ENCODE data around the gene POLR2J2. TPM values are rescaled to one million over a fixed set of nuclear protein-coding genes. Genes with fewer than 3 reads are reported as not detected.
A peak's percentile ranks its signal among the peaks of the same experiment; 100 is the strongest.
"Not testable (repeated sequence)": the region's sequence is repeated elsewhere in the genome, so short reads cannot be mapped to it uniquely, and the experiment has no call there.

The POLR2J2 gene
- 20.6 TPM for total RNA-seq

DNA sequence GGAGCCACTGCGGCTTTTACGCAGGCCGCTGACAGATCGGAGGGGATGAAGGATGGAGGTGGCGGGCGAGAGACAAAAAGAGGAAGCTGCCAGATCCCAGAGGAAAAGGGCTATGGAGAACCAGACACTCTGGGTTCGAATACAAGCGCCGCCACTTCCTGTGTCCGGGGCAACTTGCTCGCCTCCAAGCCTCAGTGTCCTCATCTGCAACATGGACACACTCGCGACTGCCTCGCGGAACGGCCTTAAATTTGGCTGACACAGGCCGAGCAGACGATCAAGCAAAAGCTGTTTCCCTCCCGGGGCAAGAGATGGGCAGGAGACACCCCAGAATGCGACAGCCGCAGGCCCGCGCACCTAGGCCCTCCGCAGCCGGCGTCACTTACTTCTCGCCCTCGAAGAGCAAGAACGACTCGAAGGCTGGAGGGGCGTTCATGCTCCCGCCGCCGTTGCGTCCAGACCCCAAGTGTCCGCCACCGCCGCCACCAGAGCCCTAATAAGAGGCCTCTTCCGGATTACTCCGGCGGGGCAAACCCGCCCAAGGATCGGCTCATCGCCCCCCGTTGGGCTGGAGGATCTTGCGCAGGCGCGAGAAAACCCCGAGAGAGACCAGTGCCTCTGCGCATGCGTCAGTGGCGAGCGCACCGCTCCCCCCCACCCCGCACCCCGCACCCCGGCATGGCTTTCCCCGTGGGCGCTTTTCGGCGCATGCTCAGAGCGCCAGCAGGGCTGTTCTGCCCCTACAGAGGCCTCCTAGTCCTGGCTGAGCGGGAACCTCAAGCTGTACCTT lies at the start of gene POLR2J2:
Gene POLR2J2, minus strand, starts transcription at position 498 of the 790 bp plus-strand sequence. Its CDS starts 62 bp downstream, at position 436.
- intact Hi-C loops (cut with DNase I); DNase-seq (ENCODE audit: low spot score): not testable (repeated sequence)
- peak; percentile 83 for ATAC-seq

DNA sequence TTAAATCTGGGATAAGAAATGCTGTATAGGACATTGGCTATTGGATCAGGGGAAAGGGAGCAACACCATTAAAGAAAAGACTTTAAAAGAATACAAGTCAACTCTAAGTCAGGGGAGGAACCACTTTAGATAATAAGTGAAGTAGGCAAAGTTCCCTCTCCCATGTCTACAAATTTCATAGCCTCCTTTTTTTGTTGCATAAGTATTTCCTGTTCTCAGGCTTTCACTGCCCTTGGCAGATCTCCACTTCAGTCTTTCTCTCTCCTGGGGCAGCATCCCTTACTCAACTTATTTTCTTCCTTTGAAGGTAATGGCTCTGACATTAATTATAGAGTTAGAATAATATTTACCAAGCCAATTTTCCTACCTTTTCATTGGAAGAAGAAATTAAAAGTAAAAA lies 47.0 kb upstream of the POLR2J2 start:
- DNase-seq (ENCODE audit: low spot score); ATAC-seq; intact Hi-C loops (cut with DNase I): not testable (repeated sequence)

DNA sequence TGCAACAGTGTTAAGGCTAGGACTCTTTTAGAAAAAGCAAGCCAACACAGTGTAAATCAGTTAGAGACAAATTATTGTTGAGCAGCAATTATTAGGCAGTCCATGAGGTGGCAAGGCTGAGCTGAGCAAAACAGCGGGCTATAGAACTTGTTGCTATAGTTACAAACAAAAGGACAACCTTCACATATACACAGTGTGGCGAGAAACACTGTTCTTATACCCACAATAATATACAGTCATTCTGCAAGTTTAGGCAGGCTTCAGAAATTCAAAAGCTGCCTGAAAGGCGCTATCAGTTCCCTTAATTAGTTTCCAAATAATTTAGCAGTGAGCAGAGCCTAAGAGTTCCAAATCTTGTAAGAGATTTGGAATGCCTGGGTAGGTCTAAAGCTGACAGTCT lies 44.3 kb upstream of the POLR2J2 start:
- DNase-seq (ENCODE audit: low spot score); intact Hi-C loops (cut with DNase I); ATAC-seq: not testable (repeated sequence)

DNA sequence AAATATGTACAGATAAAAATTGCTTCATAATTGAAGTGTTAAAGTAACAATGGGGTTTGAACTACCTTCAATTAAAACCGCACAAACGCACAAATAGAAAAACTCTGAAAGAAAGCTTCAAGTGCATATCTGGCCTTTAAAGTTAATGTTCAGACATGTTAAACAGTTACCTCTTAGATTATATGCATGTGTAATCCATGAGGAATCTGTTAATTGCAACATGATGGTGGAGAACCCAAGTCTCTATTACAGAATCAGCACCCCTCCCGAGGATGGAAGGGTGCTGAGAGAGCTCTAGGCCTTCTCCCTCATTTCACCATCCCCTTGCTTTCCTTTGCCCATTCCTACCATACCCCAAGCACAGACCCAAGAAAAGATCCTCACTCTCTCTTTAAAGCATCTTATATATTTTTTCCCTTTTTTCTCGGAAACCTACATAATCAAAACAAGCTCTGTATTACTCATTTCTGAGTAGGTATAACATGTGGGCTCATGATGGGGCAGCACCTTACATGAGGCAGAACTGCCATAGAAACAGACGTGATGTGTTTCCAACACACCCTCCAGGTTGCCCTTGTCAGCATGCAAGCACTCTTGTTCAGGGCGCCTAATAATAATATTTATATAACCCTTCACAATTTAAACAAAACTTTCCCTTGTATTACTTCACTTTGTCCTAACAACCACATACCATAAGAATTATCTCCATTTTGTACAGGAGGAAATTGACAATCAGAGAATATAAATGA lies 43.5 kb upstream of the POLR2J2 start:
- ATAC-seq; DNase-seq (ENCODE audit: low spot score); intact Hi-C loops (cut with DNase I): not testable (repeated sequence)

DNA sequence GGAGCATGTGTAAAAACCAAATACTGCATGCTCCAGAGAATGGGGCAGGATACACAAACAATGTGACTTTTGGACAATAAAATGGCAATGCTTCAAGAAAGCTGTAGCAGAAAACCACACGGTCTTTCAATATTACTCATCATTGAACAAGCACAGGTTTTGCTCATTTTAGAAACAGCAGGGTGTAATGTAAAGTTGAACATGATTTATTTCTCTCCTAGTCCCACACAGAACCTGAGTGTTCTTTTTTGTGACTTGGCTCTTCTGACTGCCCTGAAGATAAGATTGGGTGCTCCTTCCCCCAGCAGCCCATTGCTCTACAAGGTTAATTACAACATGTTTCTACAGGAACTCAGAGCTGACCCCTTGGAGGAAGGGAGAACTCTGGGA lies 42.2 kb upstream of the POLR2J2 start:
- DNase-seq (ENCODE audit: low spot score); ATAC-seq; intact Hi-C loops (cut with DNase I): not testable (repeated sequence)

DNA sequence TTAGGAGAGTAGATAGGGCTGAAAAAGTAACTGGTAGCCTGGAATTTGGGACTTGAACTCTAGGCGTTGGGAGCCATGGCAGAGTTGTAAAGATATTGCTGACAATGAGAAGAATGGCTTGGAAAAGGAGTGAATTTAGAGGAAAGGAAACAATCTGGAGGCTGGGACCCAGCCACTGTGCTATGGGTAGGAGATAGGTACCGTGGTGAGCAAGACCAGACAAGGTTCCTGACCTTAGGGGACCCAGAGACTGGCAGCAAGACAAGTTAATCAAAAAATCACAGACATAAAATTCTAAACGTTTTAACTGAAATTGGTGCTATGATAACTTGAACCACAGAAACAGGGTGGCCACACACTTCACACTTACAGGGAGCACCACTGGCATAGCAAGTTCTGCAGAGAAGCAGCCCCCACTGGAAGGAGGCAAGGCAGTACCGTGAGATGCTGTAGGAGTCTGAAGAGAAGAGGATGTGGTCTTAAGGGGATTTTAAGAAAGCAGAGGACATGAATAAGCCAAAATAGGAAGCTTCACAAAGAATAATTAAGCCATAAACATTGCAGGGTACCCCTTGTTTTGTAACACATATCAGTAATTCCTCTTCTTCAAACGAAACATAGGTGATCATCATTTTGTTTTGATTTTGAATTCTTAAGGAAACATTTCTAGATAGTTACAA lies 41.7 kb upstream of the POLR2J2 start:
- DNase-seq (ENCODE audit: low spot score); ATAC-seq; intact Hi-C loops (cut with DNase I): not testable (repeated sequence)

DNA sequence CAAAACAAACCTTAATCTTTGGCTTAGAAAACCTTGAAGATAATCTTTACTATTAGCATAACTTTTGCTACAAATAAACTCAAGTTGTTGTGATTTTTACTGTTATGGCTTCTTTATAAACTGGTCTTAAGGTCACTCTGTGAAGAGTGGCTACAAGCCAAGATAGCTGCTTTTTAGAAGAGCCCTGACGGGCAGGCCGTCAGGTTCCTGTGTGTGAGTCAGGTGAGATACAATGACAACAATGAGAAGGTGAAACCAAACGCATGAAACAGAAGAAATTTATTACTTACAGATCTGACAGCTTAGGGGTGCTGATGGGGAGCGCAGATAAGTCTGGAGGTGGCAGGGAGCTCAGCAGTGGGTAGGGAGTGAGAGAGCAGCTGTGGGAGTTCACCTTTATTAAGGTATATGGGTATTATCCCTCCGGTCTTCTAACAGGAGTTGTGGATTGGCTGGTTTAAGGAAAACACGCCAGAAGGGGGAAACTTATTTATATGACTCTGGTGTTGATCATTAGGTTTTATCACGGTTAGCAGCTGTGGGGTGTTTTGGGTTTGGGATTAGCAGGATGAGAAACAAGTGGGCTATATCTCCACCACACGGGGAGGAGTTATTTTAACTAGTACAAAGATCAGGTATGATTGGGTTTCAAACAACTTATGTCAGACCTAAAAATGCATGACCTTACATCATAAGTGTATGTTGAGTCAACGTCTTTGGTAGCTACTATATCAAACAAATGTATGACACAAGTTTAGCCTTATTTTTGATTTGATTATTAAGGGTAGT lies 27.7 kb upstream of the POLR2J2 start:
- intact Hi-C loops (cut with DNase I); DNase-seq (ENCODE audit: low spot score); ATAC-seq: not testable (repeated sequence)

DNA sequence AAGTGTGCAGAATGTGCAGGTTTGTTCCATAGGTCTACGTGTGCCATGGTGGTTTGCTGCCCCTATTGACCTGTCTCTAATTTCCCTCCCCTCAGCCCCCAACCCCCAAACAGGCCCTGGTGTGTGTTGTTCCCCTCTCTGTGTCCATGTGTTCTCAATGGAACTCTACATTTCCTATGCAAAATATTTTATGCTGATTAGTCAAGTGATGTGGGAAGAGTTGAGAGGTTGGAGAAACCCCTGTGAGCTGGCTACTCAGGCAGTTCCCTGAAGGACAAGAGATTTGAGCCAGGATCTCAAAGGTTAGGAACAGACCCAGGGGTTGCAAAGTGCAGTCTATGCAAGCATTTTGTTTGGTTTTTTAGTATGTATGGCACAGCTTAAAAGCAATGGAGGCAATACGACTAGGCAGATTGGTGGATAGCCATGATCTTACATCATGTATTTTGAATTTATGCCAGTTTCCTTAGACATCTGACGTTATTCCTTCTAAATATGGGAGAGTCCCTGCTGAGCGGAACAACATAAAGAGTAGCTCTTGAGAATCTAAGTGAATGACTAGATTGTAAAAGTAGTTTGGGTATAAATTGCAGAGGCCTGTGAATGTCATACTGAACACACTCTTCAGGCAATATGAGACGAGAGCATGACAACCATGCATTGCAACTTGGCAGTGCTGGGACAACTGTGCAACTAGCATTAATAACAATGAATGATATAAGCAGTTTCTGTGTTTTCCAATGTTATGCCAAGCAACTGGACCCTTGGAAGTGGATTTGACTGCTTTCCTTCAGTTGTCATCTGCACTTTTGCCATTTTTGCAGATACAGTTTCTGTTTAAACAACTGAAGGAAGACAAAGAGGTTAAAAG lies 26.4 kb upstream of the POLR2J2 start:
- ATAC-seq; DNase-seq (ENCODE audit: low spot score); intact Hi-C loops (cut with DNase I): not testable (repeated sequence)

DNA sequence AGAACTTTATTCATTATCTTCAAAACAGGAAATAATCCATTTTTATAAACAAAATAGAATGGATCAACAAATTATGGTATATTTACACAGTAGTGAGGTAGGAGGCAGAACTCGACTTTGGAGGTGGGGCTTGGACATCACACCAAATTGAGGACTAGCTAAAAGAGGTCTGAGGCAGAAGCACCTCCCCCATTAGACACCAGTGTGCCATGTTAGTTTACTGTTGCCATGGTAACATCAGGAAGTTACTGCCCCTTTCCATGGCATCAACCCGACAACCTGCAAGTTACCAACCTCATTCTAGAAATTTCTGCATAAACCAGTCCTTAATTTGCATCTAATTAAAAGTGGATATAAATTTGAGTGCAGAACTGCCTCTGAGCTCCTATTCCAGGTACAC lies 24.5 kb upstream of the POLR2J2 start:
- intact Hi-C loops (cut with DNase I); DNase-seq (ENCODE audit: low spot score); ATAC-seq: not testable (repeated sequence)

DNA sequence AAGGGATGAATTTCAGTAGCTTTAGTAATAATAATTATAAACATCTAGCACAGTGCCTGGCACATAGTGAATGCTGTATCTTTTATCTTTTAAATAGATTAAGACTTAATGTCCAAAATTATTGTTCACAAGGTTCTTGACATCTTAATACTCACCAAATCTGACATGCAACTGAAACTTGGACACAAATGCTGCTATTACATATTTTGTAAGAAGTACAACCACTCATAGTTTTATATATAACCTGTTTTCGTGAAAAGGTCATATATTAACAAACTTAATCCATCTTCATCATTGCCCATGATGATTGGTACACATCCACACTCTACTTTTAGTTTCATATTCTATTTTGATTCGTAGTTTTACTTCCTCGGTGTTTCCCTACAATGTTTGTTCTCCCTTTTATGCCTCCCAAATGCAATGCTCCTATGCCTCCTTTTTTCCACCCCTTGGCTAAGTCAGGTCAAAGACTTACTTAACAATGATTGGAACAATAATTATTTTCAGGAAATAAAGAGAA lies 23.6 kb upstream of the POLR2J2 start:
- DNase-seq (ENCODE audit: low spot score); intact Hi-C loops (cut with DNase I); ATAC-seq: not testable (repeated sequence)

DNA sequence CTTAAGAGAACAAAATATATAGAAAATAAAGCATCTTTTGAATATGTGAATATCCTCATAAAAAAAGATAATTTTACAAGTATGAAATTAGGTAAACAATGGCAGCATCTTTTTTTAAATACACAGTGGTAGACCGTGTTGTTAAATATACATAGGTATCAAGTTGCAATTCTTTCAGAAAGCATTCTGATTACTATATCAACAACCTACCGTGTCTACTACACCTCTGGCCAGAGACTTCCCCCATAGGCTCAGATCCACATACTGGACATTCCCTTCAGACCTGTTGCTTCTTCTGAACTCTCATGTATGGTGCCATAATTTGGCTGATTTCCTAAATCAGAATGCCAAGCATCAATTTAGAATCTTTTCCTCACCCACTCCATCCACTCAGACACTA lies 22.5 kb upstream of the POLR2J2 start:
- DNase-seq (ENCODE audit: low spot score); intact Hi-C loops (cut with DNase I); ATAC-seq: not testable (repeated sequence)

DNA sequence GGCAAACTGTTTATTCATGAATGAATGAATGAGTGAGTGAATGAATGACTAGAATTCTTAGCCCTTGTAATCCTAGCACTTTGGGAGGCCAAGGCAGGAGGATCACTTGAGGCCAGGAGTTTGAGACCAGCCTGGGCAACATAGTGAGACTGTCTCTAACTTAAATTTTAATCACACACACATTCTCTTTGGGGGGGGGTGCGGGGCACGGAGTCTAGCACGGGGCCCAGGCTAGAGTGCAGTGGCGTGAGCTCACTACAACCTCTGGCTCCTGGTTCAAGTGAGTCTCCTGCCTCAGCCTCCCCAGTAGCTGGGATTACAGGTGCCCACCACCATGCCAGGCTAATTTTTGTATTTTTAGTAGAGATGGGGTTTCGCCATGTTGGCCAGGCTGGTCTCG lies 19.1 kb upstream of the POLR2J2 start:
- DNase-seq (ENCODE audit: low spot score); intact Hi-C loops (cut with DNase I); ATAC-seq: not testable (repeated sequence)

DNA sequence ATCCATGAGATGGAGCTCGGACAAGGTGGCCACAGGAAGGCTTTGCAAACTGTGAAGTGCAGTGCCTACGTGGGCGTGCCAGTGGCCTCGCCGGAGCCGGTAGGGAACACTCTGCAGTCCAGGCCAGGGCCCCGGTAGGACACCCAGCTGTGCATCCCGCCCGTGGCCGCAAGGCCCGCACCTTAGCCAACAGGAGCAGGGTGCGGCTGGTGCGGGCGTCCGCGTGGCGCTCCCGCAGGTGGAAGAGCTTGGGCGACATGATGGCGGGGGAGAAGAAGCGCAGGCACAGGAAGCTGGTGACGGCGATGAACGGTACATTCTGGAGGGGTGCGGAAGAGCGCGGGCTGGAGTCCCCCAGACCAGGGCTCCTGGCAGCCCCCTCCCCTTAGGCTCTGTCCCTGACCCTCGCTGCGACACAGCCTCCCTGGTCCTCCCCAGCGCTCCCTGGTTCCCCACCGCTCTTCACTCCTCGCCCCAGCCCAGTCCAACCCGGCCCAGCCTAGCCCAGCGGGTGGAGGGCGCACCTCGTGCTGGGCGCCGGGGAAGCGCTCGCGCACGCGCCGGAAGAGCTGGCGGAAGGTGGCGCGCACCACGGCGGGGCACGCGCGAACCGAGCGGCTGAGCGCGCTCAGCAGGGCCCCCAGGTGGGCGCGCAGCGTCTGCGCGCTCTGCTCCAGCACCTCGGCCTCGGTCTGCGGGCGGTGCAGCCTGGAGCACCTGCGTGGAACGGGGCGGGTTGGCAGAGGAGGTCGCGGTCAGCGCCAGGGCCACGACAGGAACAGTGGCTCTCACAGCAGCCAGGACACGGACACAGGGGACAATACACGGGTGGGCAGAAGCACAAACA lies 18.2 kb upstream of the POLR2J2 start:
- intact Hi-C loops (cut with DNase I); DNase-seq (ENCODE audit: low spot score): not testable (repeated sequence)
- peak; percentile 5 for ATAC-seq

DNA sequence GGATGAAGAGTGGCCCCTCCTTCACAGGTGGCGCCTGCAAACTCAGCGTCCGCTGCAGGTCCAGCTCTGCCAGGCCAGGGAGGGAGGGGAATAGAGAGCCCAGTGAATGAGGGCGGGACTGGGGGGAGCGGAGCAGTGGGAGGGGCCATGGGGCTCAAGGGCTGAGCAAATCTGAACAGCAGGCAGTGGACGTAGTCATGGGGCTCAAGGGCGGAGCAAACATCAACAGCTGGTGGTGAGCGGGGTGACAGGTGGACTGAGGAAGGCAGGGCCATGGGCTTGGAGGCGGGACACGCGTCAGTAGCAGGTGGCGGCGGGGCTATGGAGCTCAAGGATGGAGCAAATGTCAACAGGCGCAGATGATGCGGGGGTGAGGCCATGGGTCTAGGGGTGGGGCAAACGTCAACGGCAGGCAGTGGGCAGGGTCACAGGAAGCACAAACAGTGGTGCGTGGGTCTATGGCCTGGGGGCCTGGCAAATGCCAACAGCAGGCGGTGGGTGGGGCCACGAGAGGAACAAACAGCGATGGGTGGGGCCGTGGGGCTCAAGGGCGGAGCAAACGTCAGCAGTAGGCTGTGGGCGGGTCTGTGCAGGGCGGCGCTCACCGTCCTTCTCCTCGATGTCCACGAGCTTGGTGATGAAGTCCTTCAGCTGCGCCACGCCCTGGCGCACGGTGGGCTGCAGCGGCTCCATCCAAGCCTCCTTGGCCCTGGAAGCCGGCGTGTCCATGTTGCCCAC lies 17.0 kb upstream of the POLR2J2 start:
- intact Hi-C loops (cut with DNase I); DNase-seq (ENCODE audit: low spot score): not testable (repeated sequence)
- peak; percentile 95 for ATAC-seq

DNA sequence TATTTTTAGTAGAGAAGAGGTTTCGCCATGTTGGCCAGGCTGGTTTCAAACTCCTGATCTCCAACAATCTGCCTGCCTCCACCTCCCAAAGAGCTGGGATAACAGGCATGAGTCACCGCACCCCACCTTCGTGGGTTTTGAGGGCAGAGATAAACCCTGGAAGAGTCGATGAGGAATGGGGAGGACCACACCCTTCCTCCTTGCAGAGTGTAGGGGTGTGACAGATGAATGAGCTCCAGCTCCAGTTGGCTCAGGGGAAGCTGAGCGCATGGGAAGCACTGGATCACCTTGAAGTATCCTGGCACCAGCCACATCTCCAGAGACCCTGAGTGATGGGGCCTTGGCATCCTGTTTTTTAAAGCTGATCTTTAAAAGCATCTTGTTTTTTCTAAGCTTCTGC lies 11.1 kb upstream of the POLR2J2 start:
- DNase-seq (ENCODE audit: low spot score); intact Hi-C loops (cut with DNase I); ATAC-seq: not testable (repeated sequence)

DNA sequence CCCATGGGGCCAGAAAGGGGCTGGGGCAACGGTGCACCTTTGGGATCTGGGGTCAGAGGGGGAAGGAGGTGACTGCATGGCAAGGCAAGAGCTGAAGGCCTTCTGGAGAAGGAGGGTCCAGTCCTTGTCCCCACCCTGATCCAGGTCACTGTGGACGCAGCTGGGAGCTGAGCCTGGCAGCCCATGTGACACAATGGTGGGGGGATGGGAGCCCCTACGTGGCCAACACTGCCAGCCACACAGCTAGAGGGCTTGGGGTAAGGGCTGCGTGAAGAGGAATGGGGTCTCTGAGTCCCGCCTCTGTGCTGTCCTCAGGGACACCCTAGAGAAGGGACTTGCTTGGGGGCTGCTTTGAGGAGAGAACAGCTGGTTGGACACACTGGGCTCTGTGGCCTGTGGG lies 9.3 kb upstream of the POLR2J2 start:
- intact Hi-C loops (cut with DNase I); DNase-seq (ENCODE audit: low spot score): not testable (repeated sequence)
- peak; percentile 31 for ATAC-seq

Measured in sciatic nerve (tissue), 2 donors.